ENCODE data around the gene SLC39A11. TPM values are rescaled to one million over a fixed set of nuclear protein-coding genes. Genes with fewer than 3 reads are reported as not detected.

SLC39A11 gene
- total and polyA plus RNA-seq, 2 of the 13 experiments (the other 11 are each of a cell fraction or from before 2014, with no cell fraction given): 17.2 to 31.5 TPM

DNA sequence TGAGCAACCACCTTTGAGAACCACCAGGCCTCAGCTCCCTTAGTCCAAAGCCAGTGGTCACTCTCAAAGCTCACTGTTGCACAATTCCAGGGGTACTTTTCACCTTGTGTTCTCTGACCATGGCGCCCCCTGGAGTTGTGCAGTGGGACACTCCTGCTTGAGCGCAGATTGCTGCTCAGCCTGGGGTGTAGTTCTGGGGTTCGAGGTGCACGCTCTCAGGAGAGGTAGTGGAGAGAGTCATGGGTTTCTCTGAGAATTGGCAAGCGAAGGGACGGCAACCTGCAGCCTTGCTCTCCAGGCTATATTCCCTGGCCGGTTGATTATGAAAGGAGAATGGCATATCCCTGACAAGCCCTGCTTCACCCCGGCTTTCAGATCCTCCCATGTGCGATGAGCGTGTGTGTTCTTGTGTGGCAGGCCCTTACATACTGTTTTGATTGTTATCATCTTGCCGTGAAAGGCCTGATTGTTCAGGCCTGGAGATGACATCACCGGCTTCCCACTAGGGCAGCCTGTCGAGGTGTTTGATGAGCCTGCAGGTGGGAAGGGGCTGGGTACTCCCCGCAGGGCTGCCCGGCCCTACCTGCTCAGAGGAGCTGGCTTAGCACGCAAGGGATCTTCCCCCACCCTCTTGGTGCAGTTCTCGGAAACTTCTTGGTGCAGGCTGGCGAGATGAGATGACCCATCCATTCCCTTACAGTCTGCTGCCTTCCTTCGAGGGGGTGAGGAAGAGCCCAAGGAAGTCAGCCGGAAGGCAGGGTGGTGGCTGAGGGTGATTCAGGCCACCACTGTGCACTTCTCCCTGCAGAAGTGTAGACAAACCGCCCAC lies 431.2 kb downstream of the SLC39A11 start (continued):
- TF ChIP-seq ATF4 (CRISPR knock-in tag; IDR thresholded peaks at IDR 0.05): peak in 1 of 2 experiments; percentile 85; a peak in 2 of 4 replicates
- no peak for TF ChIP-seq JARID2 (CRISPR knock-in tag; IDR thresholded peaks at IDR 0.05; ENCODE audit: insufficient replicate concordance)
- no peak; the same call in 1 of the 2 replicates for TF ChIP-seq ARID2 (CRISPR knock-in tag; IDR thresholded peaks at IDR 0.05; ENCODE audit: borderline replicate concordance)
- TF ChIP-seq ZNF567 (CRISPR knock-in tag; IDR thresholded peaks at IDR 0.05; ENCODE audit: borderline replicate concordance): peak; percentile 71; the same call in 1 of the 2 replicates
- no peak for TF ChIP-seq ATRX (CRISPR knock-in tag; IDR thresholded peaks at IDR 0.05; ENCODE audit: borderline replicate concordance)
- TF ChIP-seq ZNF878 (CRISPR knock-in tag; IDR thresholded peaks at IDR 0.05): peak; percentile 53; the same call in 1 of the 2 replicates
- TF ChIP-seq ZNF367 (CRISPR knock-in tag; IDR thresholded peaks at IDR 0.05; ENCODE audit: borderline replicate concordance): no peak
- no peak for TF ChIP-seq ZNF234 (CRISPR knock-in tag; conservative IDR thresholded peaks at IDR 0.05)
- TF ChIP-seq HNRNPK (IDR thresholded peaks at IDR 0.05; ENCODE audit: low read depth, low read length, poor library complexity, severe bottlenecking): no peak
- no peak for TF ChIP-seq ZNF407 (CRISPR knock-in tag; IDR thresholded peaks at IDR 0.05; ENCODE audit: not compliant biosample characterization)
- TF ChIP-seq NFE2L1 (CRISPR knock-in tag; IDR thresholded peaks at IDR 0.05; ENCODE audit: borderline replicate concordance): no peak; the same call in 1 of the 2 replicates
- TF ChIP-seq RCOR2 (CRISPR knock-in tag; IDR thresholded peaks at IDR 0.05): no peak
- no peak for TF ChIP-seq ZNF260 (CRISPR knock-in tag; IDR thresholded peaks at IDR 0.05; ENCODE audit: borderline replicate concordance, low read depth)
- no peak for TF ChIP-seq NFRKB (IDR thresholded peaks at IDR 0.05)
- peak; percentile 90 for TF ChIP-seq FOSL2 (CRISPR knock-in tag; IDR thresholded peaks at IDR 0.05)
- no peak for TF ChIP-seq ZNF20 (CRISPR knock-in tag; IDR thresholded peaks at IDR 0.05)
- no peak for TF ChIP-seq ZMYM2 (CRISPR knock-in tag; IDR thresholded peaks at IDR 0.05)
- peak; percentile 52; the same call in 1 of the 2 replicates for TF ChIP-seq MNT (IDR thresholded peaks at IDR 0.05)
- TF ChIP-seq ZNF572 (CRISPR knock-in tag; IDR thresholded peaks at IDR 0.05): no peak

All from HepG2 (cell line).